ENCODE results near the gene STPG3.
A peak's percentile ranks its signal among the peaks of the same experiment; 100 is the strongest.

STPG3 gene

GRCh38 chr9:137251194-137251461, at the start of gene STPG3:
Gene STPG3, plus strand, starts transcription at chr9:137251286. Its CDS starts 1 bp downstream, at chr9:137251287.
- no peak for DNase-seq

GRCh38 chr9:137202966-137203365, 48.1 kb upstream of the STPG3 start:
- no peak for DNase-seq

GRCh38 chr9:137204731-137205125, 46.4 kb upstream of the STPG3 start:
- DNase-seq = no peak

GRCh38 chr9:137205126-137206069, 45.7 kb upstream of the STPG3 start, which contains the start of the genes NDOR1 and TMEM203:
Gene NDOR1, plus strand, starts transcription at chr9:137205700. Its CDS starts 78 bp downstream, at chr9:137205778.
Gene TMEM203, minus strand, starts transcription at chr9:137205648. Its CDS starts 234 bp downstream, at chr9:137205414.
- peak; percentile 73 for DNase-seq

GRCh38 chr9:137206602-137207001, 44.5 kb upstream of the STPG3 start:
- no peak for DNase-seq

- DNase-seq = no peak
Observed at GRCh38 chr9:137211532-137211931, 39.6 kb upstream of the STPG3 start.

GRCh38 chr9:137212520-137212919, 38.6 kb upstream of the STPG3 start:
- no peak for DNase-seq

- DNase-seq = no peak
Observed at GRCh38 chr9:137213160-137214060, 37.7 kb upstream of the STPG3 start.

GRCh38 chr9:137214620-137215019, 36.5 kb upstream of the STPG3 start:
- DNase-seq = no peak

GRCh38 chr9:137215196-137215986, 35.7 kb upstream of the STPG3 start:
- DNase-seq = no peak

- no peak for DNase-seq
Observed at GRCh38 chr9:137216188-137216965, 34.7 kb upstream of the STPG3 start.

GRCh38 chr9:137217276-137218211, 33.5 kb upstream of the STPG3 start:
- DNase-seq = no peak

- DNase-seq = no peak
Observed at GRCh38 chr9:137218212-137218753, 32.8 kb upstream of the STPG3 start.

GRCh38 chr9:137218754-137219271, 32.3 kb upstream of the STPG3 start:
- DNase-seq = no peak

GRCh38 chr9:137219757-137220316, 31.2 kb upstream of the STPG3 start:
- DNase-seq = no peak

GRCh38 chr9:137220317-137221094, 30.6 kb upstream of the STPG3 start:
- DNase-seq = no peak

- DNase-seq = no peak
Observed at GRCh38 chr9:137221095-137221505, 30.0 kb upstream of the STPG3 start.

GRCh38 chr9:137221506-137222111, 29.5 kb upstream of the STPG3 start:
- peak; percentile 10 for DNase-seq
